Neuronal stem cell (in vitro differentiated cells): ENCODE data around the gene ATP2C2.

Experiments
- DNase-seq: peaks from one replicate; pipeline ENCODE4 v3.0.0-alpha.2; 2013; ENCODE audit warnings: low spot score
- H2AFZ ChIP-seq: one replicate; pipeline ENCODE4 v1.6.1; 2013; ENCODE audit warnings: mild to moderate bottlenecking, low read length, inconsistent platforms
- H2AK5ac ChIP-seq: 2 replicates; pipeline ENCODE4 v1.6.1; 2013; ENCODE audit warnings: low read depth, mild to moderate bottlenecking, inconsistent platforms, low read length, moderate library complexity, mixed read lengths
- H2BK120ac ChIP-seq: 2 replicates; pipeline ENCODE4 v1.6.1; 2013; ENCODE audit warnings: low read depth, mild to moderate bottlenecking, inconsistent platforms, low read length, moderate library complexity, mixed read lengths
- H2BK12ac ChIP-seq: one replicate; pipeline ENCODE4 v1.6.1; 2013; ENCODE audit warnings: low read length, inconsistent platforms
- H2BK15ac ChIP-seq: 2 replicates; pipeline ENCODE4 v1.6.1; 2013; ENCODE audit warnings: mild to moderate bottlenecking, low read length, inconsistent platforms, mixed read lengths
- H2BK5ac ChIP-seq: one replicate; pipeline ENCODE4 v1.6.1; 2013; ENCODE audit warnings: inconsistent platforms, mild to moderate bottlenecking, low read length, moderate library complexity
- H3K14ac ChIP-seq: one replicate; pipeline ENCODE4 v1.6.1; 2013; ENCODE audit warnings: low read length, inconsistent platforms
- H3K18ac ChIP-seq: 2 replicates; pipeline ENCODE4 v1.6.1; 2013; ENCODE audit warnings: low read length, inconsistent platforms
- H3K23ac ChIP-seq: 2 replicates; pipeline ENCODE4 v1.6.1; 2013; ENCODE audit warnings: low read depth, mild to moderate bottlenecking, mixed read lengths, low read length, inconsistent platforms; ENCODE audit not compliant: poor library complexity
- H3K27ac ChIP-seq: replicated peaks from 3 replicates; pipeline ENCODE4 v1.5.1; 2013; ENCODE audit warnings: low read length, inconsistent platforms
- H3K27me3 ChIP-seq, 3 experiments: 2 replicates each; pipeline ENCODE4 v1.6.1; 2013; ENCODE audit warnings: low read length in 3 of 3, mild to moderate bottlenecking in 2 of 3, inconsistent platforms in 1 of 3, low read depth in 1 of 3, mixed read lengths in 1 of 3, moderate library complexity in 1 of 3; ENCODE audit not compliant: control insufficient read depth in 3 of 3, insufficient read depth in 3 of 3
- H3K36me3 ChIP-seq, 2 donors: replicated peaks in 1 of 2; 2 replicates each; pipeline ENCODE4 v1.6.1; 2013; ENCODE audit warnings: low read length in 2 of 2; ENCODE audit not compliant: control insufficient read depth in 2 of 2, insufficient read depth in 2 of 2
- H3K4ac ChIP-seq: 2 replicates; pipeline ENCODE4 v1.6.1; 2013; ENCODE audit warnings: inconsistent platforms, mild to moderate bottlenecking, low read length, moderate library complexity
- H3K4me1 ChIP-seq, 2 donors: 1 replicate in 1 of 2; 2 replicates in 1 of 2; pipeline ENCODE4 v1.6.1; 2013; ENCODE audit warnings: low read length in 2 of 2, low read depth in 1 of 2; ENCODE audit not compliant: control insufficient read depth in 2 of 2, insufficient read depth in 1 of 2
- H3K4me2 ChIP-seq: one replicate; pipeline ENCODE4 v1.6.1; 2013; ENCODE audit warnings: mild to moderate bottlenecking, low read length, inconsistent platforms; ENCODE audit not compliant: insufficient read depth, poor library complexity, severe bottlenecking
- H3K4me3 ChIP-seq, 2 donors: 2 replicates each; pipeline ENCODE4 v1.5.1; 2013; ENCODE audit warnings: low read length in 2 of 2, mild to moderate bottlenecking in 2 of 2, inconsistent platforms in 1 of 2, moderate library complexity in 1 of 2
- H3K79me1 ChIP-seq: one replicate; pipeline ENCODE4 v1.6.1; 2013; ENCODE audit warnings: low read depth, mild to moderate bottlenecking, inconsistent platforms, low read length, moderate library complexity
- H3K9ac ChIP-seq: one replicate; pipeline ENCODE4 v1.6.1; 2013; ENCODE audit warnings: mild to moderate bottlenecking, low read depth, low read length, inconsistent platforms; ENCODE audit not compliant: poor library complexity
- H3K9me3 ChIP-seq, 2 donors: replicated peaks in 1 of 2; 2 replicates each; pipeline versions ENCODE3 to v1.6.1; 2013; ENCODE audit warnings: low read length in 2 of 2, mild to moderate bottlenecking in 2 of 2, inconsistent platforms in 1 of 2, low read depth in 1 of 2, mixed read lengths in 1 of 2, moderate library complexity in 1 of 2; ENCODE audit not compliant: control insufficient read depth in 2 of 2, insufficient read depth in 1 of 2
- H4K8ac ChIP-seq: one replicate; pipeline ENCODE4 v1.6.1; 2013; ENCODE audit warnings: low read depth, mild to moderate bottlenecking, inconsistent platforms, low read length, moderate library complexity
- H4K91ac ChIP-seq: one replicate; pipeline ENCODE4 v1.6.1; 2013; ENCODE audit warnings: low read length, low read depth, mild to moderate bottlenecking, inconsistent platforms; ENCODE audit not compliant: poor library complexity
- WGBS, 2 donors: extraction: QIAGEN DNeasy Blood & Tissue Kit; methylation state at CpG; one replicate each; pipeline ENCODE4 v1.1.7; 2013; ENCODE audit warnings: missing lambda C conversion rate in 2 of 2, mixed read lengths in 1 of 2; ENCODE audit not compliant: insufficient read length in 2 of 2, insufficient replicate concordance in 1 of 2; ENCODE audit errors: extremely low coverage in 2 of 2; 5-methylcytosine and 5-hydroxymethylcytosine counted together

ATP2C2 gene

DNA sequence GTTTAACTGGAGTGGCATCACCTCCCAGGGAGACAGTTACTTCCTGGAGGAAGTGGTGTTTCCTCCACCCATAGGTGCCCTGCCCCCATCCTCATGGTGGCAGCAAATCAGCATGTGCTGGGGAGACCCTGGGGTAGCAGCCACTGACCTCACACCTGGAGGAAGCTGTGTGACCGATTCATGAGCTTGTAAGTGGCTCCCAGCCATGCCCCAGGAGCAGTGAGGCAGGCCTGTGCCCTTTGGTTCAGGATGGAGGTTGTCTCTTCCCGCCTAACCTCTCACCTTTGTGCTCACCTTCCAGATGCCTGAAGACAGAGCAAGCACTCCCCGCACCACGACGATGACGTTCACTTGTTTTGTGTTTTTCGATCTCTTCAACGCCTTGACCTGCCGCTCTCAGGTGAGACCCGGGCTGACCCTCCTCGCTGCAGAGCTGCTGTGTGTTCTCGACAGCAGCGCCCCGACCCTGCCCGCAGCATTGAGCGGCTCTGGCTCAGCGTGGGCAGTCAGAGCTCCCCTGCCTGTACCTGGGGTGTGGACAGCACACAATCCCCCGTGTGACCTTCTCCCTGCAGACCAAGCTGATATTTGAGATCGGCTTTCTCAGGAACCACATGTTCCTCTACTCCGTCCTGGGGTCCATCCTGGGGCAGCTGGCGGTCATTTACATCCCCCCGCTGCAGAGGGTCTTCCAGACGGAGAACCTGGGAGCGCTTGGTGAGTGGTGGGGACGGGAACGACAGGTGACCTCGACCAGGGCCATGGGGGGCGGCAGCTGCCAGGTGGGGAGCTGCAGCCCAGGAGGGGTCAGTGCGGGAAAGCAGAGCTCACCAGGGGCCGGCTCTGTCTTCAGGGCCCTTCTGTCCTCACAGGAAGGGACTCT, 93.3 kb downstream of the ATP2C2 start:
- no CpG with 5 or more reads among the region's 30 CpGs for WGBS, 2 donors
- H2AK5ac ChIP-seq = no peak overlapping the region
- H2AFZ ChIP-seq = no peak overlapping the region
- H3K9ac ChIP-seq = peak overlapping the region; percentile 30
- H3K18ac ChIP-seq = peak overlapping the region; percentile 64
- no peak overlapping the region for H4K91ac ChIP-seq
- no peak overlapping the region for H3K27ac ChIP-seq
- no peak overlapping the region for H3K4ac ChIP-seq
- H3K4me3 ChIP-seq = no peak overlapping the region
- H3K79me1 ChIP-seq = no peaks in the 10 kb centered on the region
- no peak overlapping the region for H2BK5ac ChIP-seq
- H3K4me2 ChIP-seq = no peak overlapping the region
- peak overlapping the region; percentile 52 for H3K23ac ChIP-seq
- H3K14ac ChIP-seq = peak overlapping the region; percentile 38
- peak overlapping the region; percentile 41 for H2BK12ac ChIP-seq
- H4K8ac ChIP-seq = peak overlapping the region; percentile 43
- H3K27me3 ChIP-seq = no peaks in the 10 kb centered on the region
- H2BK120ac ChIP-seq = peak overlapping the region; percentile 18
- H3K9me3 ChIP-seq = peaks cover 0 to 10% of the 10 kb centered on the region in 2 donors
- H2BK15ac ChIP-seq = no peak overlapping the region
- H3K36me3 ChIP-seq = peaks cover 3 to 8% of the 10 kb centered on the region in 2 donors
- DNase-seq = no peak
- peaks cover 0 to 2% of the 10 kb centered on the region in 2 donors for H3K4me1 ChIP-seq

- no peak for DNase-seq
- H2BK5ac ChIP-seq = peak overlapping the region; percentile 53
Observed at GRCh38 chr16:84462296-84463210, 94.2 kb downstream of the ATP2C2 start.

DNA sequence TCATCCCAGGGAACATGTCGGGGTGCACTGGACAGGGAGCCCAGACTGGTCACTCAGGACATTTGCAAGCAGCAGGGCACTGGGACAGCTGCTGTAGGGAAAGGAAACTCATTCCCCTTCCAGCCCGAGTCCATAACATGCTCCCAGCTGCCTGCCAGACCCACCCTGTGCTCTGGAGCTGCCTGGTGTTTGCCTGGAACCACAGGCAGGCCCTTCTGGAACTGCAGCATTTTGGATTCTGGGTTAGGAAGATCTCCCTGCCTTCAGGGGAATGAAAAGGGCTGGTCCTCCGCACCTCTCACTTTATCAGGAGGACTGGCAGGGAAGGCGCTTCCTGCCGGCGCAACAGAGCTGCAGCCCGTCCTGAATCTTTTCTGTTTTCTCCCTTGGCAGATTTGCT, 94.9 kb downstream of the ATP2C2 start:
- Histone ChIP-seq H2BK12ac (no peak overlapping the region), H3K27me3 (no peaks in the 10 kb centered on the region), H3K4ac (no peak overlapping the region), H3K27ac (no peak overlapping the region), H3K14ac (no peak overlapping the region), H4K8ac (no peak overlapping the region), H2BK120ac (no peak overlapping the region), H3K23ac (peak overlapping the region; percentile 20), H2BK5ac (peak overlapping the region; percentile 53), H4K91ac (no peak overlapping the region), H3K4me3 (no peak overlapping the region), H3K4me2 (no peak overlapping the region), H2AK5ac (no peak overlapping the region), H2BK15ac (no peak overlapping the region), H2AFZ (no peak overlapping the region), H3K9me3 (peaks cover 4 to 26% of the 10 kb centered on the region in 2 donors), H3K4me1 (peaks cover 0 to 2% of the 10 kb centered on the region in 2 donors), H3K9ac (no peak overlapping the region), H3K36me3 (peaks cover 6 to 20% of the 10 kb centered on the region in 2 donors), H3K18ac (no peak overlapping the region), H3K79me1 (no peaks in the 10 kb centered on the region)
- WGBS, 2 donors = no CpG with 5 or more reads among the region's 7 CpGs
- no peak for DNase-seq

More at GRCh38 chr16:84462296-84463210, 94.2 kb downstream of the ATP2C2 start:
- Histone ChIP-seq H3K27me3 (no peaks in the 10 kb centered on the region), H3K79me1 (no peaks in the 10 kb centered on the region), H3K27ac (no peak overlapping the region), H4K91ac (no peak overlapping the region), H2AK5ac (no peak overlapping the region), H3K4me1 (peaks cover 0 to 2% of the 10 kb centered on the region in 2 donors), H3K18ac (peak overlapping the region; percentile 38), H3K9me3 (peaks cover 4 to 19% of the 10 kb centered on the region in 2 donors), H3K4me2 (no peak overlapping the region), H3K36me3 (peaks cover 6 to 15% of the 10 kb centered on the region in 2 donors), H3K14ac (peak overlapping the region; percentile 56), H2BK120ac (no peak overlapping the region), H3K4me3 (no peak overlapping the region), H3K9ac (no peak overlapping the region), H3K23ac (no peak overlapping the region), H3K4ac (no peak overlapping the region), H2BK12ac (peak overlapping the region; percentile 3), H2AFZ (no peak overlapping the region), H2BK15ac (no peak overlapping the region), H4K8ac (no peak overlapping the region)
- WGBS, 2 donors = no CpG with 5 or more reads among the region's 24 CpGs
